Measurements from ENCODE around the gene B4GALNT3.

Gene B4GALNT3

GRCh38 chr12:460261-461230, 807 bp downstream of the B4GALNT3 start:
- Mint-ChIP-seq H3K27ac (no peak overlapping the region), H3K9me3 (no peaks in the 10 kb centered on the region), H3K27me3 (peaks cover 25% of the 10 kb centered on the region), H3K4me3 (peak overlapping the region; percentile 85), H3K36me3 (no peaks in the 10 kb centered on the region), H3K4me1 (peaks cover 4% of the 10 kb centered on the region)
- ATAC-seq (ENCODE audit: low read depth) (peak; percentile 67), DNase-seq (ENCODE audit: low spot score in 2 of 2) (peak in 1 of 2 donors; percentile 18)

- DNase-seq (ENCODE audit: low spot score in 2 of 2) (no peak), ATAC-seq (ENCODE audit: low read depth) (no peak)
- H3K4me3 Mint-ChIP-seq = peak overlapping the region; percentile 85
- H3K27me3 Mint-ChIP-seq = peaks cover 25% of the 10 kb centered on the region
- H3K27ac Mint-ChIP-seq = no peak overlapping the region
- H3K9me3 Mint-ChIP-seq = no peaks in the 10 kb centered on the region
- no peaks in the 10 kb centered on the region for H3K36me3 Mint-ChIP-seq
- peaks cover 4% of the 10 kb centered on the region for H3K4me1 Mint-ChIP-seq
Observed at GRCh38 chr12:461425-461824, 1.7 kb downstream of the B4GALNT3 start.

GRCh38 chr12:462936-463705, 3.4 kb downstream of the B4GALNT3 start:
- DNase-seq (ENCODE audit: low spot score in 2 of 2) (no peak), ATAC-seq (ENCODE audit: low read depth) (no peak)
- Mint-ChIP-seq H3K4me3 (no peak overlapping the region), H3K9me3 (no peaks in the 10 kb centered on the region), H3K4me1 (peaks cover 4% of the 10 kb centered on the region), H3K27me3 (peaks cover 25% of the 10 kb centered on the region), H3K27ac (no peak overlapping the region), H3K36me3 (no peaks in the 10 kb centered on the region)

- Mint-ChIP-seq H3K36me3 (no peaks in the 10 kb centered on the region), H3K27me3 (peaks cover 21% of the 10 kb centered on the region), H3K4me3 (no peak overlapping the region), H3K27ac (no peak overlapping the region), H3K4me1 (peaks cover 4% of the 10 kb centered on the region), H3K9me3 (no peaks in the 10 kb centered on the region)
- ATAC-seq (ENCODE audit: low read depth) = no peak
- DNase-seq (ENCODE audit: low spot score in 2 of 2) = no peak
Observed at GRCh38 chr12:464484-465267, 4.9 kb downstream of the B4GALNT3 start.

- H3K27me3 Mint-ChIP-seq = peaks cover 21% of the 10 kb centered on the region
Observed at GRCh38 chr12:466039-466438, 6.3 kb downstream of the B4GALNT3 start.

GRCh38 chr12:466762-467161, 7.0 kb downstream of the B4GALNT3 start:
- H3K4me3 Mint-ChIP-seq = no peak overlapping the region
- peaks cover 19% of the 10 kb centered on the region for H3K27me3 Mint-ChIP-seq
- DNase-seq (ENCODE audit: low spot score in 2 of 2) (no peak), ATAC-seq (ENCODE audit: low read depth) (peak; percentile 60)
- no peaks in the 10 kb centered on the region for H3K36me3 Mint-ChIP-seq
- no peaks in the 10 kb centered on the region for H3K9me3 Mint-ChIP-seq
- H3K4me1 Mint-ChIP-seq = no peaks in the 10 kb centered on the region
- H3K27ac Mint-ChIP-seq = no peak overlapping the region

More at GRCh38 chr12:466039-466438, 6.3 kb downstream of the B4GALNT3 start:
- Mint-ChIP-seq H3K36me3 (no peaks in the 10 kb centered on the region), H3K4me3 (no peak overlapping the region), H3K9me3 (no peaks in the 10 kb centered on the region), H3K27ac (no peak overlapping the region), H3K4me1 (peaks cover 2% of the 10 kb centered on the region)
- ATAC-seq (ENCODE audit: low read depth) (no peak), DNase-seq (ENCODE audit: low spot score in 2 of 2) (no peak)

- Mint-ChIP-seq H3K9me3 (no peaks in the 10 kb centered on the region), H3K36me3 (no peaks in the 10 kb centered on the region), H3K4me3 (no peak overlapping the region), H3K27ac (no peak overlapping the region), H3K4me1 (no peaks in the 10 kb centered on the region), H3K27me3 (peaks cover 14% of the 10 kb centered on the region)
- ATAC-seq (ENCODE audit: low read depth) (no peak), DNase-seq (ENCODE audit: low spot score in 2 of 2) (no peak)
Observed at GRCh38 chr12:467591-467990, 7.9 kb downstream of the B4GALNT3 start.

GRCh38 chr12:468671-469389, 9.1 kb downstream of the B4GALNT3 start:
- Mint-ChIP-seq H3K4me3 (no peak overlapping the region), H3K36me3 (no peaks in the 10 kb centered on the region), H3K27ac (no peak overlapping the region), H3K27me3 (peaks cover 14% of the 10 kb centered on the region), H3K4me1 (no peaks in the 10 kb centered on the region), H3K9me3 (no peaks in the 10 kb centered on the region)
- DNase-seq (ENCODE audit: low spot score in 2 of 2) = no peak
- no peak for ATAC-seq (ENCODE audit: low read depth)

- no peaks in the 10 kb centered on the region for H3K4me1 Mint-ChIP-seq
- DNase-seq (ENCODE audit: low spot score in 2 of 2) (no peak), ATAC-seq (ENCODE audit: low read depth) (no peak)
- H3K27me3 Mint-ChIP-seq = peaks cover 15% of the 10 kb centered on the region
- no peaks in the 10 kb centered on the region for H3K9me3 Mint-ChIP-seq
- H3K27ac Mint-ChIP-seq = no peak overlapping the region
- H3K4me3 Mint-ChIP-seq = no peak overlapping the region
- H3K36me3 Mint-ChIP-seq = no peaks in the 10 kb centered on the region
Observed at GRCh38 chr12:470133-470532, 10.4 kb downstream of the B4GALNT3 start.

- ATAC-seq (ENCODE audit: low read depth) = no peak
- no peak overlapping the region for H3K4me3 Mint-ChIP-seq
- peaks cover 22% of the 10 kb centered on the region for H3K27me3 Mint-ChIP-seq
Observed at GRCh38 chr12:473198-473597, 13.5 kb downstream of the B4GALNT3 start.

GRCh38 chr12:473863-474577, 14.3 kb downstream of the B4GALNT3 start:
- Mint-ChIP-seq H3K27me3 (peaks cover 25% of the 10 kb centered on the region), H3K4me1 (peaks cover 3% of the 10 kb centered on the region), H3K36me3 (no peaks in the 10 kb centered on the region), H3K9me3 (no peaks in the 10 kb centered on the region), H3K27ac (no peak overlapping the region), H3K4me3 (no peak overlapping the region)
- DNase-seq (ENCODE audit: low spot score in 2 of 2) (no peak), ATAC-seq (ENCODE audit: low read depth) (no peak)

More at GRCh38 chr12:473198-473597, 13.5 kb downstream of the B4GALNT3 start:
- Mint-ChIP-seq H3K36me3 (no peaks in the 10 kb centered on the region), H3K4me1 (peaks cover 3% of the 10 kb centered on the region), H3K27ac (no peak overlapping the region), H3K9me3 (no peaks in the 10 kb centered on the region)
- DNase-seq (ENCODE audit: low spot score in 2 of 2) = no peak

- DNase-seq (ENCODE audit: low spot score in 2 of 2) = no peak
- no peaks in the 10 kb centered on the region for H3K36me3 Mint-ChIP-seq
- no peak overlapping the region for H3K27ac Mint-ChIP-seq
- H3K9me3 Mint-ChIP-seq = no peaks in the 10 kb centered on the region
- peaks cover 25% of the 10 kb centered on the region for H3K27me3 Mint-ChIP-seq
- peaks cover 3% of the 10 kb centered on the region for H3K4me1 Mint-ChIP-seq
- no peak for ATAC-seq (ENCODE audit: low read depth)
- H3K4me3 Mint-ChIP-seq = no peak overlapping the region
Observed at GRCh38 chr12:475286-475685, 15.5 kb downstream of the B4GALNT3 start.

GRCh38 chr12:479161-479560, 19.4 kb downstream of the B4GALNT3 start:
- no peaks in the 10 kb centered on the region for H3K9me3 Mint-ChIP-seq
- H3K36me3 Mint-ChIP-seq = no peaks in the 10 kb centered on the region
- no peak overlapping the region for H3K4me3 Mint-ChIP-seq
- no peak overlapping the region for H3K27ac Mint-ChIP-seq
- H3K27me3 Mint-ChIP-seq = peaks cover 23% of the 10 kb centered on the region
- ATAC-seq (ENCODE audit: low read depth) (no peak), DNase-seq (ENCODE audit: low spot score in 2 of 2) (no peak)
- H3K4me1 Mint-ChIP-seq = peaks cover 3% of the 10 kb centered on the region

Data from memory B cell (primary cell).